ENCODE data around the gene ZDHHC9.

- TF ChIP-seq CTCF (IDR thresholded peaks at IDR 0.05) (no peak), EZH2 (IDR thresholded peaks at IDR 0.05) (no peak), EZH2phosphoT487 (IDR thresholded peaks at IDR 0.05) (no peak)
Measured at GRCh38 chrX:129773649-129774458, 69.8 kb downstream of the ZDHHC9 start.

All from neural progenitor cell (in vitro differentiated cells).